Frontal cortex (tissue), 4 donors: ENCODE results near the gene HTRA3. TPM values are rescaled to one million over a fixed set of nuclear protein-coding genes. Genes with fewer than 3 reads are reported as not detected.
"Not testable (repeated sequence)": the region's sequence is repeated elsewhere in the genome, so short reads cannot be mapped to it uniquely, and the experiment has no call there.

Experiments
- DNase-seq, 2 donors: peaks; one replicate each; pipeline ENCODE4 v3.0.0; 2012; ENCODE audit warnings: low spot score in 2 of 2
- FAIRE-seq: peaks from 2 replicates; lab custom pipeline; 2012; peaks lifted over from hg19 to GRCh38; lab: Jason Lieb, UNC
- total RNA-seq: library from RNA; depleted of rRNA; stranded (reverse); fragments of >200 nt; gene quantifications from one replicate; pipeline ENCODE4 v1.2.3, GENCODE V29; 2014
- donor health status: control.
- donor health status: control.
- donor health status: control.

Gene HTRA3
- total RNA-seq, 1 donor from 2014 or later = 0.82 TPM

DNA sequence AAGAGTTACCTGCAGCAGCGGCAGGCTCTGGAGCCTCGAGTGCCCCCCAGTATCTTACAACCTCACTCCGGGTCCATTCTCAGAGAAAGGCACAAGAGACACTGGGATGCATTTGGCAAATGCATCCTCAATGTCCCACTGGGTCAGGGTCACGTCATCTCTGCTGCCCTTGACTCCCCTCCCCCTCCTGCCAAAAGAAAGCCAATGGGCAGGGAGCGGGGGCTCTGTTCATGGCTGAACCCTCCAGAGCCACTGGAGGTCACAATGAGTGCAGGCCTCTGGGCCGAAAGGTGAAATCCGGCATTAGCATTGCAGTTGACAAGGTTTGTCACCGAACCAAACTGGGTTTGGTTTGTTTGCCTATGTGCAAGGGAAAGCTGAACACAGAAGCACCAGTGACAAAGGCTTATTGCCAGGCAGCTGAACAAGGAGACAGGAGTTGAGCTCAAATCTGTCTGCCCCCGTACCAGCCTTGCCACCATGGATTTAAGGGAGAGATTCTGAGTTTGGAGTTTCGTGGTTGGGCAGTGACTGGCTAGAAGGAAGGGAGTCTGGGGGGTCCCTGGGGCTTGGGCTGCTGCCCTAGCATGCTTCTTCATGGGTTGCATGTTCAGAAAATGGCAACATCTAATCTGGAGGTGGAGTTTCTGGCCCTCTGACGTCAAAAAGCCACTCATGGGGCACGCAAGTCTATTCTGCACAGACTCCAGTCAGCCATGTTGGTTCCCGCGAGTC, 64.3 kb downstream of the HTRA3 start:
- no peak for FAIRE-seq
- no peak for DNase-seq

DNA sequence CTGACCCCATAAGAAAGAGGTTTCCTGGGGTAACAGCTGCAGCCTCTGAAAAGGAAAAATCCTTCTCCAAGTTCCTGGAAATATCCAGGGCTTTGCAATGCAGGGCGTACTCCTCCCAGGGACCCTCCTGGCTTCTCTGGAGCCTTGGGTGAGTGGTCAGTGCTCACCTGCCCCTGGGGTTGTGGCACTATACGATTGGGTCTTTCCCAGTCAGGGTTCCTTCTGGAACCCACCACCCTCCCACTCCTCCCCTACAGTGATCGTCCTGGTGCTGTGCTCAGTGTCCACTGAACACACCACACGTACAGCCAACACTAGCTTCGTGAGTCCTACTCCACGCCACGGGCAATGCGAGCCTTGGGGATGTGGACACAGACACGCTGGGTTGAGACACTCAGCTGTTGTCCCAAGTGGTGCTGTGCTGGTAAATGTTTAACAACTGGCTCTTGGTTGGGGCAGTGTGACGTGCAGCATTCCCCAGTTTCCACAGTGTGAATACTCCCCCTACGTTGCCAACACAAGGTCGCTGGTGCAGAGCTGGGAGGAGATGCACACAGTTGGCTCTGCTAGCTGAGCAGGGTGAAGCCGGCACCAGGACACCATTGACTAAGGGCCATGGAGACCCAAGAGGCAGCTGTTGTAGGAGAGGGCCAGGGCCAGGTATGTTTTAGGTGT, 65.4 kb downstream of the HTRA3 start:
- no peak for FAIRE-seq
- DNase-seq = no peak

DNA sequence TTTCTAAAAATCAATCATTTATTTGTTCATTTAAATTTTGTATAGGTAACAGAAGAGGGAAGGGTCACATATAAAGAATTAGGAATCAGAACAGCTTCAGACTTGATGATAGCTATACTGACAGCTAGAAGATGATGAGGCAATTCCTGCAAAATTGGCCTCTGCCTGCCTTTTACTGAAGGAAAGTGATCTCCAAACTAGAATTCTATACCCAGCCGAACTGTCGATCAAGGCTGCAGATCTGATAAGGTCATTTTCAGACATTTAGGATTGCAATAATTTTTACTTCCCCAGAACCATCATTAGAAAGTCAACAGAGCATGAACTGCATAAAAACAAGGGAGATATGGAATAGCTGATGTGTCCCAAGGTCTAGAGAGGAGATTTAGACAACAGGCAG, 66.3 kb downstream of the HTRA3 start:
- FAIRE-seq (no peak), DNase-seq (no peak)

DNA sequence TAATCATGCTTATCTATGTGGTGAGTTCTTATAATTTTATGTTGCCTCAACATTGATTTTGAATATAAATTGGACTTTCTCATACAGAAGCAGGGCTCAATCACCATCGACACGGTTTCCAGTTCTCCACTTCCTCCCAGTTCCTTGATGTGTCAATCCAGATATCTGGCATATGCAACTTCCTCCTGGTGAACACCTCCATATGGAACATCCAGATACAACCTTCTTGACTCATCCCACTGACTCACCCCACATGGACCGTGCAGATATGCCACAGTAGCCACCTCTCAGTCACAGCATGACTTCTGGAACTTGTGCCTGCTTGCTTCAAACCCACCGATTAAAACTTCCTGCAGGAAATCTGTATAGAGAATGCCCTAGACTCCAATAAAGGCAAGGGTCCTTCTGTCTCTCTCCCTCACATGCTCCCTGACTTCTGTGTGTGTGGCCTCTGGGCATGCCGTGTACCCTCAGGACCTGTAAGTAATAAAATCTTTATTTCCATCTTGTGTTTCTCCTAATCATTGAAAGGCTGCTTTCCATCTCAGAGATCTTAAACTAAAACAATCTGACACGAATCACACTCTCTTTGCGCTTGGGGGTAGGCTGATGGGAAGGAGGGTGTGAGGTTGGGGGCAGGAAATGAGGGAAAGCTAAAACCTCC, 67.0 kb downstream of the HTRA3 start:
- DNase-seq (no peak), FAIRE-seq (no peak)

DNA sequence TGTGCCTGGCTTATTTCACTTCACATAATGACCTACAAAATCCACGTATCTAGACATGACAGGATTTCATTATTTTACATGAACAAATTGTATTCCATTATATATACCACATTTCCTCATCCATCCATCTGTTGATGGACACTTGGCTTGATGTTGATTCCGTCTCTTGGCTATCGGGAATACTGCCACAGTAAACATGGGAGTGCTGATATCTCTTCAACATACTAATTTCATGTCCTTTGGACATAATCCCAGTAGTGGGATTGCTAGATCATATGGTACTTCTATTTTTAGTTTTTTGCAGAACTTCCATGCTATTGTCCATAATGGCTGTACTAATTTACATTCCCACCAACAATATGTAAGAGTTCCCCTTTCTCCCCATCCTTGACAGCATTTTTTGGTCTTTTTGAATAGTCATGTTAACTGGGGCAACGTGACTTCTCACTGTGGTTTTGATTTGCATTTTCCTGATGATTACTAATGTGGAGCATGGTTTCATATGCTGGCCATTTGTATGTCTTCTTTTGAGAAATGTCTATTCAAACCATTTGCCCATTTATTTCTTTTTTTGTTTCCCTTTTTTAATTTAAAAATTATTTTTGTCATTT, 68.9 kb downstream of the HTRA3 start:
- FAIRE-seq = no peak
- DNase-seq = no peak

DNA sequence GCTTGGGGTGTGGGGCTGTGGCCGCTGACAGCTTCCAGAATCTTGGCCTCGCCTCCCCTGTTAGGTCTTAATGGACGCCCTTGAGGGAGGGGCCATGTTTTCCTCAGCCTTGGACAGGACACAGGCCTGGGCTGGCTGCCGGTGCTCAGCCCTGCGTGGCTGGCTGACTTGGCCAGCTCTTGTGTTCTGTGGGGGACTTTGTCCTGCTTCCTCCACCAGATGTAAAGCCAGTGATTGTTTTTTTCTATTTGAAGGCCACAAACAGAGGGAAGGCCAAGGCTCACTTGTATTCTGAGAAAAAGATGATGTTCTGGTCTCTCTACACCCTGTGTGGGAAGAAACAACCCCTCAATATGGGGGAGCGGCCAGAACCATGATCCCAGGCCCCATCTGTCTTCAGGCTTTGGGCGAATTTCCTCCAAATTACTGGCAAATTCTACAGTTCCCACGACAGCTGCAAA, 71.3 kb downstream of the HTRA3 start:
- DNase-seq = peak; percentile 51 to 64
- FAIRE-seq = no peak

DNA sequence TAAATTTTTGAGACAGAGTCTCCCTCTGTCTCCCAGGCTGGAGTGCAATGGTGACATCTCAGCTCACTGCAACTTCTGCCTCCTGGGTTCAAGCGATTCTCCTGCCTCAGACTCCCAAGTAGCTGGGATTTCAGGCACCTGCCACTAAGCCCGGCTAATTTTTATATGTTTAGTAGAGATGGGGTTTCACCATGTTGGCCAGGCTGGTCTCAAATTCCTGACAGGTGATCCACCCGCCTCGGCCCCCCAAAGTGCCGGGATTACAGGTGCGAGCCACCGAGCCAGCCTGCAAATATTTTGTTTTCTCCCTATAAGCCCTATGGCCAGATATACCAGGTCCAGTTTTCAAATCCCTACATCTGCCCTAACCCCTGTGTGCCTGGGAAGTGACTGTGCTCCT, 71.7 kb downstream of the HTRA3 start:
- not testable (repeated sequence) for FAIRE-seq, DNase-seq

DNA sequence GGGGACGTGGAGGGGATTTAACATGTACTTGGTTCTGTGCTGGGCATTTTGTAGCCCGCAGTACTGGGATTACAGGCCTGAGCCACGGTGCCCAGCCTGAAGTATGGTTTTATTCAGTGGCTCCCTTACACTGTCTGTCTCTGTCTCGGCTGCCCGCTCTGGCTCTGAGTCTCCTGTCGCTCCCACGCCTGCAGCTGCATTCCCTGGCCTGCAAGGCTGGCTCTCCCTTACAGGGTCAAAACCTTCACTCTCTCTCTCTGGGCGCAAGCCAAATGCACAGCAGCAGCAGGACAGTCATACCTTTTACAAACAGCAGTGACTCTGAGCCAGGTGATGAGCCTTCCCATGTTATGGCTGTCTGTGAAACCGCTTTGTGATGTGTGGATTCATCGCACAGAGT, 72.1 kb downstream of the HTRA3 start:
- no peak for FAIRE-seq
- DNase-seq = no peak

DNA sequence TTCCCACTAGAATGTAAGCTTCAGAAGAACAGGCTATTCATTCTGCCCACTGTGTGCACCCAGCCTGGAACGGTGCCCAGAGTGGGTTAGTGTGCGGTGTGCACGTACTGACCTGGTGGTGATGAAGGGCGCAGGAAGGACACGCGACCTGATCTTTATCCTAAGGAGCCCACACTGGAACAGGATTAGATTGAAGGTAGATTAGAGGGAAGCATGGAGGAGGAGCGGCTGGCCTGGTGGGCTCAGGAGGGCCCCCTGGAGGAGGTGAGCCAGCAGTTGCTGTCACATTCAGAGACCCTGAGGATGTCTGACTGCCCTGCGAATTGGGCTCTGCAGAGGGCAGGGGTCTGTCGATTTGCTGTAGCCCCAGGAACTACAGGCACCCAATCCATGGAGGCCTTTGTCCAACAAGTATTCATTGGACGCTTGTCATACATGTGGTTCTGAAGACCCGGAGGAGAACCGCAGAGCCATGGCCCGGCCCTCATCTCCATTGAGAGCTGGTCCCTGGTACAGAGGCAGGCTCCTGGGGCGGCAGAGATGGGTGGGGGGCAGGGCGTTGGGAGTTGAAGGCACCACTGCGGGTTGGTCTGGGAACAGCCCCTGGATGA, 73.2 kb downstream of the HTRA3 start:
- FAIRE-seq (no peak), DNase-seq (no peak)

DNA sequence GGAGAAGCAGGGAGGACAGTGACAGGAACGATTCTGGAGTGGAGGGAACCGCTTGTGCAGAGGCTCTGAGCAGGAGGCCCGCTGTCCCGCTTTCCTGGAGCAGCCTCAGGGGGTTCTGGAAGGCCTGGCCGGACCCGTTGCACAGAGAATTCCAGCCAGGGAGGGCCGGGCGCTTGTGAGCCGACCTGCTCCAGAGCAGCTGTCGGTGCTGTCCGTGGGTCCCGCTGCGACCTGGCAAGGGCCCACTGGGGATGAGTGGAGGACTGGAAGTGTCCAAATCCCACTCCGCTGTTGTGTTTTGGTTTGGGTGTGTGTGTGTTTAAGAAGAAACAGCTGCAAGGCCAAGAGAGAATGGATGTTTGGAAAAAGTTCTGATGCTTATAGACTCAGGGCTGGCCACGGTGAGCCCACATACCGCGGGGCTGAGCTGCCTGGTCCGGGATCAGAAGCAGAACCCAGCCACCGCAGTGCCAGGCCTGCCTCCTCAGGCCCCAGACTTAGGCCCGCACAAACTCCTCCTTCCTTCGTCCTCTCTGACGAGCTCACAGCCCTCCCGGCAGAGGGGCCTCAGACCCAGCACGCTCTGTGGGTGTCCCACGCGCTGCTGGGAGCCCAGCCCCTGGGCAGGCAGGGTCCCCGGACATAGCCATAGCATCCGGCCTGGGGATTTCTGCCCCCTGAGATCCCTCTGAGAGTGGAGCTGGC, 73.9 kb downstream of the HTRA3 start:
- FAIRE-seq (no peak), DNase-seq (no peak)

DNA sequence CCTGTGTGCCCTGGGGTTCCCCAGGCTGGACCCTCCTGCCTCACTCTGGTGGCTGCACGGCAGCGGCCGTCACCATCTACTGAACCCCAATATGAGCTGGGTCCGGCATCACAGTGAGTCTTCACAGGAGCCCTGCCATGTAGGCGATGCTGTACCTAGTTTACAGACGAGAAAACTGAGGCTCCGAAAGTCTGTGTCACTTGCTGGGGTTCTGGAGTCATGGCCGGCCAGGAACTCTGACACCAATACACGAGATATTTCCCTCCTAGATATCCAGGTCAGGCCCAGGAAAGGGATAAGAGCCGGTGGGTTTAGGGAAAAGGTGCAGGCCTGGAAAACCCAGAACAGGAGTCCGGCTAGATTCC, 74.4 kb downstream of the HTRA3 start:
- DNase-seq = no peak
- FAIRE-seq = no peak

DNA sequence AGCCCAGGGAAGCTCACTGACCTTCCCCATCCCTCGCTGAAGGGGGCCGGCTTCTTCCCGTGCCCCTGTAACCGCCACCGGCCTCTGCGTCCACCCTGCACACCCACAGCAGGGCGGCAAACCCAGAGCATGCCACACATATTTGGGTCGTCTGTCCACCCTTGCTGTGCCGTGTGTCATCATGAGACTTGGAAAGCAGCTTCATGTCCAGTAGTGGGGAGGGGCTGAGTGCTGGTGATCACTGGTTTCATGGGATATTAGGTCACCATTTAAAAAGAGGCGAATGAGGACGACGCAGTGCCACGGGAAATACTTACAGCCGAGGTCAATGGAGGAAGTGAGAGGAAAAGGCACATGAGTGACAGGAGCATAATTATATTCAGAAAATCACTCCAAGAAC, 74.8 kb downstream of the HTRA3 start:
- no peak for FAIRE-seq
- no peak for DNase-seq

DNA sequence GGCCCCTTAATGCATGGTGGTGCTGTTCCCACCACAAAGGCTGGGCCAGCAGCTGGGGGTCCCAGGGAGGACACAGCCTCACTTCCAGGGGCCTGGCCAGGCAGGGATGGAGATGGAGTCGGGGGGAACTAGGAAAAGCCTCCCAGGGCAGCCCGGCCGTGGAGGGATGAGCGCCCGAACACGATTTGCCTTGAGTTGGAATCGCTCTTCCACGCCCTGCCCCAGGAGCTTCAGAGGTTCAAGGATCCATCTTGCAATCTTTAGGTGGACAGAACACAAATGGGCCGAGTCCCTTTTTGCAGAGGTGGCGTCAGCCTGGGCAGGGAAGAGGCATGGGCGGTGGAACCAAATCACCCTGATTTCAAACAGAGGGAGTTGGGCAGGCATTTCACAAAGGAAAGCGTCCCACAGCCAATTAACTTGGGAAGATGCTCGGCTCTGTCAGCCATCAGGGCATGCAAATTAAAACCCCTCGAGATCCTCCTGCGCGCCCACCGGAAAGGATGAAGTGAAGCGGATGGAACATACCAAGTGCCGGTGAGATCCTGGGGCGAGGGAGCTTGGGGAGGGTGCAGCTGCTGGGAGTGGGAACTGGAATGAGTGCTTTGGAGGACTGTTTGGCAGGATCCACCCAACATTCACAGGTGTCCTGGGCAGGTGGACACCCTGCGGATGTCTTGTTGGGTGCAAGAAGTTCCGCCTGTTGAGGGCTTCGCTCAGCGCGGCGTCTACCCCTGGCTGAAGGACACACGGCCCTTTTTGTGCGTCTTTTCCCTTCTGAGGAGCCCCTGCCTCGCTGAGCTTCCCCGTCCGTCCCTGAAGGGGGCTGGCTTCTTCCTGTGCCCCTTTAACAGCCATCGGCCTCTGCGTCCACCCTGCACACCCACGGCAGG, 75.7 kb downstream of the HTRA3 start:
- FAIRE-seq (no peak), DNase-seq (no peak)

DNA sequence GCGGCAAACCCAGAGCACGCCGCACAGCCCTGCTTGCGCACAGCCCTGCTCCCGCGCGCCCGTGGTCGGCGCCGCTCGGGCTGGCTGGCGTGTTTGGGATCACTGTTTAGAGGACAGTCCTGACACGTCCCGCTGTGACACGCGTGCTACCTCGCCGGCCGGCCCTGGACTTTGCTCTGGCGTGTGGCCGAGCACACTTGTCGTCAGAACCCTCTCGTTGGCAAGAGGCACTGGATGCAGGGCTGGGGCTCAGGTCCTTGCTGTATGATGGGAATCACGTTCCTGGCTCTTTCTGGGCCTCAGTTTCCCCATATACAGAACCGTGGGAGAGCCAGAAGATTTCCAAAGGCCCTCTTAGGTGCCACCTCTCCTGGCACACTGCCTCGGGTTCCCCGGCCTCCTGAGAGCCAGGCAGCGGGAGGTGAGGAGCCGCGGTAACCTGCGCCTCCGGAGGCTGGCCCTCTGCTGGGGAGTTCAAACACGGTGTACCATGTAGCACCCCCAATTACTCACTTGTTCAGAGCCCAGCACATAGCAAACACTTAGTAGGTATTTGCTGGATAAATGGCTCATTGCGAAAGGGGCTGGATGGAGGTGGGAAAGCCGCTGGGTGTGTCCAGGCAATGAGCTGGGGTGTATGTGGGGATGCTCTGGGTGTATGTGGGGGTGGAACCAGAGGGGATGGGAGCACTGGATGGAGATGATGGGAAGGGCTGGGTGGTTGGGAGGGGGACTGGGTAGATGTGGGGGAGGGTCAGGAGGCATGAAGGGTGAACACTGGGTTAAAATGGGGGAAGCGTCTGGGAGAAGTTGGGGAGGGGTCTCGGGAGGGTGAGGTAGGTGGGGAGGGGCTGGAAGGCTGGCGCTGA, 76.6 kb downstream of the HTRA3 start:
- no peak for DNase-seq
- FAIRE-seq = no peak

DNA sequence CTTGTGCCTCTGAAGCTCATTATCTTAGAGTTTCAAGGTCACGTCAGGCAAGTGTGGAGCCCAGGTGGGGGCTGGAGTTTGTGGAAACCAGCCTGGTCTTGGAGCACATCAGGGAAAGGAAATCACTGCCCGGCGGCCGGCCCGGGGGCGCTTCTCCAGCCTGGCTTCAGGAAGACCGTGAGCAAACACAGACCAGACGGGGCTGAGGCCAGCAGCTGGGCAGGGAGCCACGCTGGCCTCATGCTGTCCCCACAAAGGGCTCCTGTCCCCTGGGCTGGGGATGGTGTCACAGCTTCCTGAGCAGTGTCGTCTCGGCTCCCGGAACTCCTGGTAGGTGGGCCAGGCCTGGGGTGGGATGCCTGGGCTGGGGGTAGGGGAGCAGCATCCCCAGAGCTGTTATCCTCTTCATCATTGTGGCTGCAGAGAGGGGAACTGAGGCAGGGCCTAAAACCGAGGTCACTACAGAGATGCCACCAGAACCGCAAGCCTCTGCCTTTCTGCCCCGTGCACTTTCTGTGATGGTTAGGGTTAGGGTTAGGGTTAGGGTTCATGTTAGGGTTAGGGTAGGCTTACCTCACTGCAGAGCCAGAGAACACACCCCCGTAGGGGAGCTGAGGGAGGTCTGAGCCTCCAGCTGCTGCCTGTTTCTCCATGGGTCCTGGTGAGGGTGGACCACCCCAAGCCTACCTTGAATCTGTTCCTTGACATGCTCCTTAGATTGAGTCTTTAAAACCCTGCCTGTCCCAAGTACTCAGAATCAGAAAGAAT, 77.5 kb downstream of the HTRA3 start:
- FAIRE-seq (no peak), DNase-seq (peak; percentile 63 to 71)

DNA sequence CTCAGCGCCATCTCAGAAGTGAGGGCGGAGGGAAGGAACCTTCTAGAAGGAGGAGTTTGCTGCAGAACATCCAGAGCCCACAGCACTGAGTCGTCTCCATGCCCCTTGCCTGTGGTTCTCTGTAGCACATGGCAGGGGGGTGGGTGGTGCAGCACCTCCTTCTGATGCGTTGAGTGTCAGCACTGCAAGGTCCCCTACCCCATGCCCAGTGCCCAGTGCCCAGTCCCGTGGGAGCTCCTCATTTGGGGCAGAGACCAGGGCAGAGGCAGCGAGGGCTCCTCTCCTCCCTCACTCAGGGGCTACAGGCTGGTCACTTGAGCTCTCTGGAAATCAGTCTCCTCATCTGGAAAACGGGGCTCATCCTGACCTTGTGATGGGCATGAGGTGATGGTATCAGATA, 78.1 kb downstream of the HTRA3 start:
- FAIRE-seq (no peak), DNase-seq (no peak)

DNA sequence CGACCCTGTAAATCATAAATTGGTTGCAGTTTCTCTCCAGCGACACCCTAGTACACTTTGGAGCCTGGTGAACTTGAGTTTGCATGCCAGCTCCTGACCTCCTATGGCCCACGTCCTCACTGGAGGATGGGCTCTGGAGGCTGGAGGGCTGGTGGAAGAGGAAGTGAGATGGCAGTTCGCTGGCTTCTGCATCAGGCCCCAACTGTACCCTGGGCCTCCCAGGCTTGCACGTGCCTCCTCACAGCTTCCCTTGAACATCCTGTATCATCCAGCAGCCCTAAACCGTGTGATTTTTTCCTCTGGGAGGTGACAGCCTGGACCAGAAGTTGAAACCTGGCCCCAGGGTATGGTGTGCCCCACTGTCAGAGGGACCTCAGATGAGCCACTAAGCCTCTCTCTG, 78.5 kb downstream of the HTRA3 start:
- FAIRE-seq = no peak
- DNase-seq = no peak
